ENCODE results near the gene SCN11A.

Gene SCN11A

DNA sequence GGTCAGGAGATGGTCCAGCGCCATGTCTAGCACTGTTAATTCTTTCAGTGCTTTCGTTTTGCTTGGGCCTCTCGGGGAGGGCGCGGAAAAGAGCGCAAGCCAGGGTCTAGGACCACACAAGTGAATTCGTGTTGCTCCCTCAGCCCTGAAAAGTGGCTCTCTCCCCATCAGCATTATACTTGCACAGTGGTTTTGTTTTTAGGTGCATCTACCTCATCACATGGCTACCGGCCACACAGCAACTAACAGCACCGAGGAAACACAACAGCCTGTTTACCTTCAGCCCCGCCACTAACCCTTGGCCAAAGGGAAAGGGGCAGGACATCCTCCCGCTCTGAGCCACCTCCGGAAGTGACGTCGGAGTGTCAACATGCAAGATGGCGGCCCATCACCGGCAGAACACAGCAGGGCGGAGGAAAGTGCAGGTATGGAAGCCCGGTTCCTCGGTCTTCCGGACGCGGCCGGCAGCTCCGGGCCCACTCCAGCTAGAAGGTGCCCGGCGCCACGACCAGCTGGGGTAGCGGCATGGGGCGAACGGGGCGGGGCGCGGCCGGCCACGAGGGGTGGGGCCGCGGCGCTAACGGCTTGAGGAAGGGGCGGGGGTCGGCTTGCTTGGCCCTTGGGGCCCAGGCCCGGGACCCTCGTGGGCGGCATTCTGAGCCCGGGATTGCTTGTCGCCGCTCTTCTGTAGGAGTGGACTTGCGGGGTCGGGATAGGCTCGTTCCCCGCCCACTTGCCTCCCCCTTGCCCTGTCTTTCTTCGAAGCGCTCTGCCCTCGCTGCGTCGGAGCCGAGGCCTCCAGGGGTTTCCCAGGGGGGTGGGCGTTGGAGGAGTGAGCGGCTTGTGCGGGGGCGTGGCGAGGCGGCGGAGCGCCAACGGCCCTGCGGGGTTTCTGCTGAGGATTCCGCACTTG is at the start of gene SCN11A, which contains the start of gene WDR48:
Gene SCN11A, minus strand, starts transcription at position 296 of the 913 bp plus-strand sequence. CDS start 101,582 bp downstream, outside the sequence.
Gene WDR48, plus strand, starts transcription at position 368 of the 913 bp plus-strand sequence. Its CDS starts 10 bp downstream, at position 378.
- peak; percentile 93 for DNase-seq (ENCODE audit: low spot score)

DNA sequence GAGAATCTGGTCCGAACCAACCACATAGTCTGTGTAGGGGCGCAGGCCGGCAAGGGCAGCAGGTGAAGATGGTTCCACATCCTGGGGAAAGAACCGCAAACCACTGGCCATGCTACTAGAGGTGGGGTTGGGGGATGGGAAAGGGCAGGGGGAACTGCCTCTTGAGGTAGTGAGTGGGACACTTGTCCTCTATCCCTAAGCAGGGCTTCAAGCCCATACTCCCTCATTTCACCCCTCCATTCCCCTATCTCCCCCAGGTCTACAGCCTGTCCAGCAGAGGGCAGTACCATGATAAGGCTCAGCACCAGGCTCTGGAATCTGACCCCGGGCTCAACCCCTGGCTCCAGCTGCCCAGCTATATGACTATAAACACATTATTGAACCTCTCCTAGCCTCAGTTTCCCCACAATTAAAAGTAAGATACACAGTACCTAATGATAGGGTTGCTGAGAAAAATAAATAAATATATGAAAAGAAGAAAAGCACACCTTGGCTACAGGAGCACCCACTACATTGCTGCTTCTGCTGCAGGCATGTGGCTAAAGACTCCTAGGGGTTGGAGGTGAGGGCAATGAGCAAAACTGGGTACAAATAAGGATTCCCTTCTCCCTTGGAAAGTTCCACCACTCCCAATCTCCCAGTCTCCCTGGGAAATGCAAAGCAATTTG is 49.4 kb upstream of the SCN11A start:
- DNase-seq (ENCODE audit: low spot score): no peak

DNA sequence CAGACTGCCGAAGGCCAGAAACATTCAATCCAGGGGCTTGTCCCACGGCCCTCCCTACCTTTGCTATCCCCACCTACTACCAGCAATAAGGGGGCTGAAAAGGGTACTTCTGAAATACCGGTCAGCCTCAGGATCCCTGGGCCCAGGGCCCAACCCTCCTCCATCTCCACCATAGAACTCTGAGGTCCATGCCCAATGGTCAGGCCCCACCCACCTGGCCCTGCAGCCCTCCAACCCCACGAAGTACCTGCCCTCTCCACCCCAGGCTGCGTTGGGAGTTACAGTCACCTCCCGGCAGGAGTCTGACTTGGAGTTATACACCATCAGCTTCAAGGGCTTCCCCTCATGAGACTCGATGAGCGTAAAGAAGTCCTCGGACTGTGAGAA is 48.7 kb upstream of the SCN11A start:
- DNase-seq (ENCODE audit: low spot score): no peak

DNA sequence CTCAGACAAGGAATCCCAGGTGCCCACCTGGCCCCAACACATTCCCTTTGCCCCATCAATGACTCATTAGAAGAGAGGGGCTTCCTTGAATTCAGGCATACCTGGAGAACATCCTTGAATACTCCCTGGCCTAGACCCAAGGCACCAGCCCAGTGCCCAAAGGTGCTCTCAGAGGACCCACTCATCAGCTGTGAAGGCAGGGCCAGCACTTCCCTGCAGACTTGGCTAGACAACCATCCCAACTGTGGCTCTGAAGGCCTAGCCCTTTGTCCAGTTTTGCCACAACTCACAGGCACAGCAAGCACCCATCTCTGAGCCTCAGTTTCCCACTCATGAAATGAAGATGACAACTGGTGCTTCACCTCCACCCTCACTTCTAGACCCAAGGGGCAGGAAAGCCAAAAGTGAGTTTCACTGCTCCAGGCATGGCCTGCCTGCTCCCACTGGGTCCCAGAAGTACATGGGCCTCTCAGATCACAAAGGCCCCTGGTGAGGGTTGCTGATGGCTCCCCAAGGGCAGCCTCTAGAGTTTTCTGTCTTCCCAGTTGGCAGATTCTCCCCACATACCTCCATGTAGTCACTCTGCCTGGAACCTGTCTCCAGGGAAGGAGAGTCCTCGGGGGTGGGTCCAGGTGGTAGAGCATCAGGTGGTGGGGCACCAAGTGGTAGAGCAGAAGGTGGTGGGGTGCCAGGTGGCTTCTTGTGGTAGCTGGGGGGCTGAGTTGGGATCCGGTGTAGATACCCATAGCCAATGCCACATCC is 48.2 kb upstream of the SCN11A start:
- DNase-seq (ENCODE audit: low spot score): no peak

DNA sequence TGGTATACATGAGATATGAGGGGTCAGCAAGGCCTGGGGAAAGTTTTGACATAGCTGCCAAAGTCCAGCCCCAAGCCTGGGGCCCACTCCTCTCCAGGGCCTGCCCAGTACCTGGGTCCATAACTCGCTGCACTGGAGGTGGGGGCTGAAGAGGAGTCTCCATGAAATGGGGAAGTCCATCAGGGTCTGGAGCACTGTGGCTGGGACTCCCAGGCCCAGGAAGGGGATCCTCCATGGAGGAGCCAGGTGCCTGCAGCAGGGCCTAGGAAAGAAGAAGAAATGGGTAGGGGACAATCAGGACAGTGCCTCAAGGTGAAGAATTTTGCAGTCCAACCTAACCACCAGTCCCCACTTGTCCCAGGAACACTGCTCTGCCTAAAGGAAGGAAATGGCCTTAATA is 47.5 kb upstream of the SCN11A start:
- no peak for DNase-seq (ENCODE audit: low spot score)

DNA sequence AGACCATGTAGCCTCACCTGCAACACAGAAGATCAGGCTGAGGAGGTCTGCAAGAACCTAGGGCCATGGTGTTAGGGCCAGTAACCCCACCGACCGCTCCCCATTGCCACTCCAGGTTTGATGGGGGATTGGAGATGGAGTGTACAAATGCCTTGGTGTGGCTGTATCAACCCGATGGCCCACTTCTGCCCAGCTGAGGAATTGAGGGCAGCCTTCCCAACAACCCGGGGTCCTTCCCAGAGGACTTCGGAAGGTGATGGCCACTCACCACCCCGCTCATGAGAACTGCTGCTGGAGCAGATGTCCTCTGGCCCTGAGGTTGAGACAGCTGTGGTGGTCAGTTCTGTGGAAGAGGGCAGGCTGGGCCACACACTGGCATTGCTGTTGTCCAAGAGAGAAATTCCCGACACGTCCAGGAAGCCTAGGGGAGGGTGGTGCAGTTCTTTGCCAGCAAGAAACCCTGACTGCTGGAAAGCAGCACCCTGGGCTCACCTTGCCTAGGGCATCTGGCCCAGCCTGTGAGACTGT is 46.8 kb upstream of the SCN11A start:
- no peak for DNase-seq (ENCODE audit: low spot score)

DNA sequence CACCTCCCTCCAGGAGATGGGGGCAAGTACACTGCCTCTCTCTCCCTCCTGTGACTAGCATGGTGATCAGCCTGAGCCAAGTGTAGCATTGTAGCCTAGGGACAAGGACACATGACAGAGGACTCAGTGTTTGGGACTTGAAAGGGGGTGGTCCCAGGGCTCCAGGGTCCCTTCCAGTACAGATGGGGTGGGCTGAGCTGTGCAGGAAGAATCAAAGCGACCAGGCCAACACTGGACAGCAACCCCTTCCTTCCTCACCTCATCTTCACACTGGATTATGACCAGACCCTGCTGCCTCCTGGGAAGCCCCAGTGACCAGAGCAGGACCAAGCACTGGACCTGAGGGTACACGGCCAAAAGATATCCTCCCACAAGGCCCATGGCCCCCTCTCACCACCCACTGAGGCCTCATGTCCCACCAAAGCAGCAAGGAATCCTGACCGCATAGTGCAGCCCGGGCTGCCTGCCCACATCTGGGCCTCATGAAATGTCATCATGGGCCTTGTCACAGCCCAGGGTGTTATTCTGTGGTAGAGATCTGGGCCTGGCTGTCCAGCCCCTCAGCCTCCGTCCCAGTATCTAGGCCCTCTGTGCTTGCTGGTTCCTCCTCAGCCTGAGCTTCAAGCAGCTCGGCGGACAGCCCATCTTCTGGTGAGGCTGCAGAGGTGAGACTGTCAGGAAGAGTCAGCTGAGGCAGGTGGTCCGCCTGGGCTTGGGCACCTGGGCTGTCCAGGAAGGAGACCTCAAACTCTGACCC is 46.1 kb upstream of the SCN11A start:
- DNase-seq (ENCODE audit: low spot score): no peak

DNA sequence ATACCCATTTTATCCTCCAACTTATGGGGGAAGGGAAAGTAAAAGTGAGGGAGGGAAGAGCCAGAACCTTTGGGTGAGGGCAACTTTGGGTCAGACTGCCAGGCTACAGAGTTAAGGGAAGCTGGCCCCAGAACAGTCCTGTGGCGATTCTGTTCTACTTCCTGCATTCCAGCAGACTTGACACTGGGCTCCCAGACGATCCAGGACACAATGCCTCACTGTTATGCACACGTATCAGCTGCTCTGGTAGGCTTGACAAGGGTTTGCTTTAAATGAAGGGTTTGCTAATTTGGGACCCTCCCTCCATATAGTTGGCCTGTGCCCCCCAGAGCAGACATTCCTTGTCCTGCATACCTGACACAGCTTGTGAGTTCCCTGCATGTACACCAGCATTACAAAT is 45.0 kb upstream of the SCN11A start:
- no peak for DNase-seq (ENCODE audit: low spot score)

DNA sequence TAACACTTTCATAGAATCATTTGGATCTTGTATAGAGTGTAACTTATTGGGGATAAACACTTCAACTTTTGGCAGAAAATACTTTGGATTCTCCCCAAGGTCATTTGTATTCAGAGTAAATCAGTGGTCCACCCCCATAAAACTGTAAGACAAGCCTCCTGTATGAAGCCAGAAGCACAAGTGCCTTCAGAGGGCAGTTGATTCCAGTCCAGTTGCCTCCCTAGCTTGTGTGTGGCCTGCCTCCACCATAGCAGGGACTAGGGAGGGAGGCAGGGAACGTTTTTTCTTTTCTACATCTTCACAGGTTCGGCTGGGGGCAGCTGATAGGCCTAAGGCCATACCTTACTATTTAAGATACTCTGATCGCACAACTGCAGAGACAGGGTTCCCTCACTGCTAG is 44.0 kb upstream of the SCN11A start:
- no peak for DNase-seq (ENCODE audit: low spot score)

DNA sequence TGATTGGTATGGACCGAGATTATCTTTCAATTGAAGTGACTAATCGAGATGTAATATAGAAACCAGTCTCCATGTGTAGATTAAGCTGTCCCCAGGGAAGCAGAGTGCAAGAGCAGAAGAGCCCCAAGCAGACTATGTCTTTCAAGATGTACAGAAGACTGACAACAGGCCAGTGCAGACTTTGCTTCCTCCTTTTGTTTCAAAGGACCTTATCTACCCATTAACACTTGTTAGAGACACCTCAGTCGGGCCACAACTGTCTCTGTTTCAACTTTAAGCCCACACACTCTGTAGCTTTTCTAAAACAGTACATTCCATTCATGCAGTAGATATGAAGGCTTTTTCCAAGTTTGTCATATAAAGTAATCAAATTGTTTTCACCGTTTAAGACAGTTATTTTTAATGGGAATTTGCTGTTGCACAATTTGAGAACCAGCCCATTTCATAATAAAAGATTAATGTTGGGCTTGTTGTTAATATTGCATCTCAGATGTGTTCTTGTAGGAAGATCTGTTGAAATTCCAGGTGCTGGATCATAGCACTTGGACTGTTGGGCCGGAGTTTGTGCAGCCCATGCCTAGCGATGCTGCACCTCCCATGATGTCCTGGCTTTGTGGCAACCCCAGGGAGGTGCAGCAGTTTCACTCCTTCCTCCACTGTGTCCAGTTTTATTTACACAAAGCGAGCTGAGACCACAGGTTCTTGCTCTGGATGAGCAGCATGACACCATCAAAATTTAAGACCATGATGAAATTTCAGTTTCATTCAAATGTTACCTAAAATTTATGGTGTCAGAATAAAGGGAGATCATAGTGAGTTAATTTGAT is 43.3 kb upstream of the SCN11A start:
- no peak for DNase-seq (ENCODE audit: low spot score)

DNA sequence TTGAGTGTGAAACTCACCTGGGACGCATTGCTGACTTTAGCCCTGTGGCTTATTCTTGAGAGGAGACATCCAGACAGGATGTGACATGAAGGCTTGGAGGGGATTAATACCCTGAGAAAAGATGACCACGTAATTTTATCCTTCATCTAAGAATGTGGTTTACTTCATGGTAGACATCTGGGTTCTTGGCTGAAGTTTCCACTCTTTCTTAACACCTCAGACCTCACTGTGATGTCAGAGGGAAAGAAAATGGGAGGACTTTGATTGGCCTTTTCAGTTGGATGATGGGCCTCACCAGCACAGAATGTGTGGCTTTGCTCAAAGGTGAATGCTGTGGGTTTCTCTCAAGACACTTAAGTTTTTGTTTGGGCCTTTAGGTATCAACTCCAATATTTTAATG is 39.2 kb upstream of the SCN11A start:
- no peak for DNase-seq (ENCODE audit: low spot score)

DNA sequence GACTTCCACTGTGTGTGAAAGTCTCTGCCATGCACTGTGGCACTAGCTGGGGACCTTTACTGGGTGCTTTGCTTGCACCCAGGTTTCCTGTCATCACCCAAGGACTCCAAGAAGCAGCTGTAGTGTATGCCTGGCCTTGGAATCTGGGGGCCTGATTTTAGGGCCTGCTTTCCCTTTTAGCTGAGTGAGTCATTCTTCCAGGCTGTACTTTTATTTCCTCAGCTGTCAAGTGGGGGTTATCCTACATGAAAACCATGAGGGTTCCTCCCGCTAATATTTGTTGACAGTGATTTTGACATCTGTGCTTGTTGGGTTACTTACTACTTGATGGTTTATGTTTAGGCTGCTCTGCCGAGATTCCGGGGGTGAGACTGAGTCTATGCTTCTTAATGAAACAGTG is 37.1 kb upstream of the SCN11A start:
- no peak for DNase-seq (ENCODE audit: low spot score)

DNA sequence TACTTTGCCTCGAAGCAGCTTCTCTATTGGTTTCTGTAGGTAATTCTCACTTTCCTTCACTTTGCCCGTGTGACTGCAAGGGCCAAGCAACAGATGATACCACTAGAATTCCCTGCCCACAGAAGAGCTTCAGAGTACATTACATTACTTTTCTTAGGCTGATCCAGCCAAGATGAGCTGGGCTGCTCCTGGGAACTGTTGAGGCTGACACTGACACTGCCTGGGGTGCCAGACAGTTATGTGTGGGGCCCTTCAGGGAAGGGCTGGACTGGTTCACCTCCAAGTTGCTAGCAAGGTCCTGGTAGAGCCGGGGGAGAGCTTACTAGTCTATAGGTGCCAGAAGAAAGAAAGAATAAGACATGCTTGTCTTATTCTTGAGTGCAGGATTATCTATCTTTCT is 36.7 kb upstream of the SCN11A start:
- DNase-seq (ENCODE audit: low spot score): no peak

DNA sequence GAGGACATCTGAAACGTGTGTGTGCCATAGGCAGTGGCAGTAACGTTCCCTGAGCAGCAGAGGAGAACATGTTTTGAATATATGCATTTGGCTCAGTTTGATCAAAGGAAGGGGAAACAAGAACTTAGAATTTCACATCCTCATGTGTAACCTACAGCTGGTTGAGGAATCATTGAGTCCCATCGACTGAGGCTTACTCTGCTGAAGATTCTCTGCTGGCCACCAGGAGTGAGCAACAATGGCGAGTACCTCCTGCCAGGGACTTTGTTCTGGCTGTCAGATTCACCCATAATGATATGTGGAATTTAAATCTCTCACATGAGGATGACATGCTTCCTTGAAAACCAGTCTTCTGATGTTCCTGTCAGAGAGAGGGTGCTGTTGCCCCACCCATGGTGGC is 34.4 kb upstream of the SCN11A start:
- no peak for DNase-seq (ENCODE audit: low spot score)

DNA sequence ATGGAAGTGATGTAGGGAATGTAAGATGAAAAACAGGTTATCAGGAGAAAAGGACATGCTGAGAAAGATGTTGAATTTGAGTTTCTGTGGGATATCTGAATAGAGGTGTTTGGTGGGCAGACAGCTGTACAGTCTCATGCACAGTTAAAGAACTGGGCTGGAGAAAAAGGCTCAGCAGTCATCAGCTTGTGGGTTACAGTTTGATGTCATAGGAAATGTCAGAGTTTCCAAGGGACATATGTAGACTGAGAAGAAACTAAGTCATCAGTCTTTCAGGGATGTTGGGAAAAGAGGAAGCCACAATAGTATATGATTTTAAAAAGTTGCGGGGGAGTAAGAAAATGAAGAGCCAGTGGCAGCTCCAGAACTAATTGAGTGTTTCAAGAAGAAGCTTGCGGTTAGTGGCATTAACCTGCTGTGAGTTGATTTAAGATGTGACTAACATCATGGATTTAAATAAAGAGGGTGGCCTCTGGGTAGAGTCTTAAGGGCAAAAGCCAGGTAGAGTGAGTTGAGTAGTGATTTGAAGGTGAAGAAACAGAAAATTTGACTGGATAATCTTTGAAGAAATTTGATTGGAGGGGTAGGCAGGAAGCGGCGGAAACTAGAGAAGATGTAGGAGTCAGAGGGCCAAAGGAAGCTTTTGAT is 31.0 kb upstream of the SCN11A start:
- no peak for DNase-seq (ENCODE audit: low spot score)

DNA sequence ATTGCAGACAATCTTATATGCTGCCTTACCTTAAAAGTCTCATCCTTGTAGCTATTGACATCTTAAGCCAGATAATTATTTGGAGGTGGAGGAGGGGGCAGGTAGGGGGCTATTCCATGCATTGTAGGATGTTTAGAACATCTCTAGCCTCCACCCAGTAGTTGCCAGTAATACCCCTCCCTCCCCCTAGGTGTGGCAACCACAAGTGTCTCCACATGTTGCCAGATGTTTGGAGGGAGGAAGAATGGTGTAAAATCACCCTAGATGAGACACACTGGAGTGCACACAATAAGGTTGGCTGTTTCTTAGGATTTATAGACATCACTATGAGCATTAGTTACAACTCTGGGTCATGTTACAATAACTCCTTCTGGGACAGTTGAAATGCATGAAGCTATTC is 28.3 kb upstream of the SCN11A start:
- no peak for DNase-seq (ENCODE audit: low spot score)

DNA sequence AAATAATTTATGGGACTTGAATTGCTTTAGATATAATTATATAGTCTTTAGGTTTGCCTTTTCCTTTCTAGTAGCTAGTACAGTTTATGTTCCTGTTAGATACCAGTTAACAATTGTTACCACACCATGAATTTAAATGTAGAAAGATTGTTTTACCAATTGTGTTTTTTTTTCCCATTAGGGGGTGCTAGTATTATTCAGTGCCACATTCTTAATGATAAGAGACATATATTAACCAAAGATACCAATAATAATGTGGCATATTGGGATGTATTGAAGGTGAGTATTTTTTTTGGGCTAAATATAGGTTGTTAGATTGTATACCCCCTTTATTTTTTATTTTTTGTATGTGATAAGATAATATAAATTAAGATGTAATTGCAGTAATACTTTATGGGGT is 27.8 kb upstream of the SCN11A start:
- DNase-seq (ENCODE audit: low spot score): no peak

DNA sequence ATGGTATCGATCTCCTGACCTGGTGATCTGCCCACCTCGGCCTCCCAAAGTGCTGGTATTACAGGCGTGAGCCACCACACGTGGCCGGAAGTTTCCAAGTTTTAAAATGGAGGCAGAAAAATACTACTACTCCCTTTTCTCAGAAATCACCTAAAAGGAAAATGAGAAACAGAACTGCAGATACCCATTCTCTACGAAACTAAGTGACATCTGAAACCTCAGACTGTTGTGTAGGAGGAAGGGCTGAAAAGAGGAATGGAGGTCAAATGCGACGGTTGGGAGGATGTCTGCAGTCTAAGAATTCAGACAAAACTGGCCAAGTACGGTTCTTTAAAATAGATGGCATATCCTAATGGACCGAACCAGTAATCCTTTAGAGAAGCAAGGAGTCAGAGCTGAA is 24.2 kb upstream of the SCN11A start:
- no peak for DNase-seq (ENCODE audit: low spot score)

DNA sequence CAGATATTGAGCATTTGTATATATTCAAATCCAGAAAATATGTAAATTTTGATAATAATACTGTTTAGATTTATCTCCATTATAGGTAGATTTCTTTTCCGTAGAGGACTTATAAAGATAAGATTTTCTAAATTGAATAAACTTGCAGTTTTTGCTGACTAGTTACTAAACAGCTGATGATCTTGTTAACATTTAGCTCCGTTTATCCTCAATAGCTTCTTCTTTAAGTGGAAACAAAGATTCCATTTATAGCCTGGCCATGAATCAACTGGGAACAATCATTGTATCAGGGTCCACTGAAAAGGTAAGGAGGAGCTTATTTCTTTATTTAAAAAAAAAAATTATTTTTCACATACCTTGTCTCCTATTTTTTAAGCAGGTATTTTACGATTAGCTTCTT is 16.8 kb upstream of the SCN11A start:
- DNase-seq (ENCODE audit: low spot score): no peak

DNA sequence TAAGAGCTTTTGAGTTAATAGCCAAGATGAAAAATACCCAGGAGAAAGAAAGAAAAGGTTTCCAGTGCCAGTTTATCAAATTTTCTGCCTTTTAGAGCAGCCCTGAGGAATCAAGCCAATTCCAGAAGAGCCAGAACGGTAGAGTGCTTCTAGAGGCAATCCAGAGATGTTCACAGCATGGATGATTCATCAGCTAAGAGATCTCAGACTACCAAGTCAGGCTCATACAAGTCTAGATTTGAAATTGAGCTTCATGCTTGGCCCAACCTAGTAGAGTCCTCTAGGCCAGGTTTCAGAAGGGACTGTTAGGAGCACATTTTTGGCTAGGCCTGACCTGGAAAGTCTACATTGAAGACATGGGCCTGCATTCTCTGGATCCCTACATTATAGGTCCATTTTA is 15.5 kb upstream of the SCN11A start:
- no peak for DNase-seq (ENCODE audit: low spot score)

All from putamen (tissue), 1 donor.